ENCODE results near the gene SYNGR2.

DNA sequence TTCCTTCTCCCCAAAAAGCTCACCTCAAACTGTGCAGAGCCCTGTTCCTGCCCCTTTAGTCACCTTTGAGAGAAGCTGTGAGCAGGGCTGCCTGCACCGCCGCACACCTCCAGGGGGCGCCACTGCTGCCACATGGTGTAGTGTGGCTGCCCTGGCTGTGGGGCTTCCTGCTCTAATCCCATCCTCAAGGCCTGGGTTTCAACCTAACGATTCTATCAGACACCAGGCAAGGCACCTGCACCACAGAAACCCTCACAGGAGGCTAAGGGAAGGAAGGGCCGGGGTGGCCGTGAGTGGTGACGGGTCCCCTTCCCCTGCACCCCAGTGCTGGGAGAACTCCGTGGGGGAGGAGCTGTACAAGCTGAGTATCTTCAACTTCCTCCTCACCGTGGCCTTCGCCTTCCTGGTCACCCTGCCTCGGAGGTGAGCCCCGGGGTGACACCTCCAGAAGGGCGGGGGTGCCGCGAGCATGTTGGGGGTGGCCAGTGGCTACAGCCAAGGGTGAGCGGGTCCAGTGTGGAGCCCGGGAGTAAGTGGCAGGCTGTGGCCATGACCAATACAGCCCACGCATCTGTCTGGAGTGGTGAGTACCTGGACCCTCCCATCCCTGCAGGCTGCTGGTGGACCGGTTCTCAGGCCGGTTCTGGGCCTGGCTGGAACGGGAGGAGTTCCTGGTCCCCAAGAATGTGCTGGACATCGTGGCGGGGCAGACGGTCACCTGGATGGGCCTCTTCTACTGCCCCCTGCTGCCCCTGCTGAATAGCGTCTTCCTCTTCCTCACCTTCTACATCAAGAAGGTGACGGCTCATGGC, 30.8 kb upstream of the SYNGR2 start:
- TF ChIP-seq EZH2 (IDR thresholded peaks at IDR 0.05; ENCODE audit: low read length) (no peak), CTCF (optimal IDR thresholded peaks at IDR 0.05 in 1 of 3, IDR thresholded peaks at IDR 0.05 in 1 of 3, conservative IDR thresholded peaks at IDR 0.05 in 1 of 3; ENCODE audit: extremely low read depth in 1 of 3, insufficient read depth in 2 of 3, low read length in 3 of 3) (peak; percentile 66 to 72 (median 71))
